GM12878 (cell line): Measurements from ENCODE around the gene CMTM2. TPM values are rescaled to one million over a fixed set of nuclear protein-coding genes. Genes with fewer than 3 reads are reported as not detected.

Source experiments
- ATF3 ChIP-seq: IDR thresholded peaks from 2 replicates; pipeline ENCODE4 v1.6.1; 2011; ENCODE audit warnings: low read depth, mild to moderate bottlenecking, low read length, moderate library complexity, borderline replicate concordance; ENCODE audit errors: extremely low read depth
- CEBPZ ChIP-seq: fragments of 150-350 bp; IDR thresholded peaks from 2 replicates; pipeline ENCODE4 v1.6.1; 2016; ENCODE audit warnings: low read depth, low read length
- E2F8 ChIP-seq: fragments of 450-650 bp; IDR thresholded peaks from 2 replicates; pipeline ENCODE4 v1.6.1; 2018; ENCODE audit warnings: mild to moderate bottlenecking, low read depth, moderate library complexity; ENCODE audit not compliant: partially characterized antibody
- EED ChIP-seq: sonication (generic); IDR thresholded peaks from 2 replicates; pipeline ENCODE4 v1.6.1; 2016; ENCODE audit warnings: antibody characterized with exemption, low read depth
- HDAC2 ChIP-seq: fragments of 200-600 bp; sonication (generic); IDR thresholded peaks from 2 replicates; pipeline ENCODE4 v1.6.1; 2017
- SUZ12 ChIP-seq: fragments of 200-600 bp; sonication (generic); IDR thresholded peaks from one replicate; pipeline ENCODE4 v1.6.1; 2018; ENCODE audit warnings: antibody characterized with exemption, mild to moderate bottlenecking; ENCODE audit not compliant: unreplicated experiment
- ZBTB33 ChIP-seq: fragments of 450-650 bp; IDR thresholded peaks from 2 replicates; pipeline ENCODE4 v1.6.1; 2017; ENCODE audit warnings: mild to moderate bottlenecking
- ZNF207 ChIP-seq: fragments of 450-650 bp; IDR thresholded peaks from 2 replicates; pipeline ENCODE4 v1.6.1; 2014; ENCODE audit warnings: antibody characterized with exemption, mild to moderate bottlenecking, borderline replicate concordance
- ZSCAN29 ChIP-seq: fragments of 450-650 bp; IDR thresholded peaks from 2 replicates; pipeline ENCODE4 v1.6.1; 2017; ENCODE audit warnings: mild to moderate bottlenecking, moderate library complexity
- polyA plus RNA-seq, 11 experiments: library from polyadenylated mRNA; depleted of rRNA in 4 of 11; unstranded in 6 of 11; stranded (reverse) in 5 of 11; fragments of >200 nt; fragmentation: Nextera tagmentation in 4 of 11; fragmentation: Illumina TruSeq in 1 of 11; extraction: Ambion mirVana in 4 of 11; extraction: Trizol in 1 of 11; gene quantifications; 1 replicate in 1 of 11; 2 replicates in 10 of 11; pipeline versions ENCODE4 v1.2.1 to v1.2.3, GENCODE V29; 2011 to 2016; ENCODE audit warnings: inconsistent platforms in 2 of 11, missing spikeins in 2 of 11, low read depth in 1 of 11
- total RNA-seq, 4 experiments: library from RNA; depleted of rRNA in 3 of 4; stranded (reverse); fragments of >200 nt in 3 of 4; fragmentation: Illumina TruSeq in 1 of 4; extraction: Trizol in 1 of 4; gene quantifications; 2 replicates each; pipeline versions ENCODE4 v1.2.1 to v1.2.3, GENCODE V29; 2013 to 2021

The CMTM2 gene
- total and polyA plus RNA-seq, 10 of the 15 experiments (the other 5 are each of a cell fraction or from before 2014, with no cell fraction given), result 0.26 to 0.34 TPM; not detected in 8

- TF ChIP-seq CEBPZ (no peak), HDAC2 (no peak), EED (no peak), ATF3 (no peak), SUZ12 (no peak), E2F8 (no peak), ZBTB33 (no peak), ZSCAN29 (no peak), ZNF207 (no peak)
These were observed 35.1 kb upstream of the CMTM2 start (continued) for GRCh38 chr16:66544016-66544757.
